GM19043 (cell line): ENCODE measurements around the gene SCMH1.

ENCODE experiments used
- ATAC-seq: cut with Tn5 transposase; IDR thresholded peaks from one replicate; pipeline ENCODE4 v1.9.1; 2021; ENCODE audit warnings: low read depth; ENCODE audit not compliant: unreplicated experiment

SCMH1 gene

GRCh38 chr1:41241749-41242341 lies at the start of gene SCMH1:
TSS of gene SCMH1 (minus strand) at chr1:41242306. CDS start at chr1:41186133, 56,173 bp downstream.
- peak; percentile 30 for ATAC-seq

DNA sequence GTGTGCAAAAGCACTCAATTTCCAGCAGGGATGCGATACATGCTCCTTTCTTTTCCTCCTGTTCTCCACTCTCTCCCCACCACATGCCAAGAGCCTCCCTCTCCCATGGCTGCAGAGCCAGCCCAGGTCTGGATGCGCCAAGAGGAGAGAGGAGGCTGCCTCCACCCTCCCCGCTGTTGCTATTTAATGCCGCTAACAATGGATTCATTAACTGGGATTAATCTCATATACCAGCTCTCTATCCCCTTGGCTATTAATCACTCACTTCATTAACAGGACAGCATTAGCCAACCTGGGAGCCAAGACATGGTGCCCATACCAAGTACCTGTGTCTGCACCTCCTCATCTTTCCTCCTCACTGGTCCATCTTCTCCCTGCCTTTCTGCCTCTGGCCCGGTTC lies 49.1 kb upstream of the SCMH1 start:
- no peak for ATAC-seq

DNA sequence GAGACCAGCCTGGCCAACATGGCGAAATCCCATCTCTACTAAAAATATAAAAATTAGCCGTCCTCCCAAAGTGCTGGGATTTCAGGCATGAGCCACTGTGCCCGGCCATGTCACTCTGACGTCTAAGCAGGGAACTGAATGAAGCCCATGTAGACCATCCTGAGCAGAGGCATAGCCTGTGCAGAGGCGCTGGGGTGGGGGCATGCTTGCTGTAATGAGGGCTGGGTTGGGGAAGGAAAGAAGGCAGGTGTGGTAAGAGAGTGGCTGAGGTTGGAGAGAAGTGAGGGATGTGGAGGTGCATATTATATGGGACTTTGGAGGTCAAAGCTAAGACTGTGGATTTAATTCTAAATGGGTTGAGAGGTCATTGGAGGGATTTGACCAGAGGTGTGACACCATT lies 47.1 kb upstream of the SCMH1 start:
- ATAC-seq: no peak

GRCh38 chr1:41286992-41287391 lies 44.9 kb upstream of the SCMH1 start:
- no peak for ATAC-seq

DNA sequence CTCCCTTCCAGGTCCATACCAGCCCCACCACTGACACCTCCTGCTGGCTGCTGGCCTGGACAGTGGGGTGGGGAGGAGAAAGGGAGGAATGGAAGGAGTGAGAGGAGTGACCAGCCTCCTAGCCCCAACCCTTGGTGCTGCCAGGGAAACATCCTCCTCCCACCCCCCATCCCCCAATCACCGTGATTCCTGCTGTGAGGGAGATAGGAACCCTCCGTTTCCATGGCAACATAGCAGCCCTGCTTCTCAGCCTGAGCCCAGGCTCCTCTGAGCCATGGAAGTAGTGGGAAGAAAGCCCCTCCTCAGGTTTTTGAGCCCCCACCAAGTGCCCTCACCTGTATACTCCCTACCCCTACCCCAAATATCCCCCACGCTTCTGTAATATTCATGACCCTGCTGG lies 44.4 kb upstream of the SCMH1 start:
- no peak for ATAC-seq

GRCh38 chr1:41285818-41286217 lies 43.7 kb upstream of the SCMH1 start:
- no peak for ATAC-seq

DNA sequence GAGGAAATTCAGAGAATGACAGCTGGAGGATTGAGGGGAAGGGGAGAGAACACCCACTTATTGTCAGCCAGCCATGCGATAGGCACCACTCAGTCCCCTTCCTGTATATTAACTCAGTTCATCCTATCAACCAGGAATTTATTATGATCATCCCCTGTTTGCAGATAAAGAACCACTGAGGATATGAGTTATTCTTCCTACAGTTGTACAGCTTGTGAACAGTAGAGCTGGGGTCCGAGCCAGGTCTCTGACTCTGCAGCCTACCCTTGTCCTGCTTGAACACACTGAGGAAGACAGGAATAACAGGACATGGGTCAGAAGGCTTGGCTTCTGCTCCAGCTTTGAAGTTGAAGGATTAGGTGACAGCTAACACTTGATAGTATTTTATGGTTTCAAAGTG lies 42.0 kb upstream of the SCMH1 start:
- no peak for ATAC-seq

GRCh38 chr1:41282679-41283317 lies 40.7 kb upstream of the SCMH1 start:
- no peak for ATAC-seq

- ATAC-seq: no peak
Observed at GRCh38 chr1:41281334-41281733, 39.2 kb upstream of the SCMH1 start.

DNA sequence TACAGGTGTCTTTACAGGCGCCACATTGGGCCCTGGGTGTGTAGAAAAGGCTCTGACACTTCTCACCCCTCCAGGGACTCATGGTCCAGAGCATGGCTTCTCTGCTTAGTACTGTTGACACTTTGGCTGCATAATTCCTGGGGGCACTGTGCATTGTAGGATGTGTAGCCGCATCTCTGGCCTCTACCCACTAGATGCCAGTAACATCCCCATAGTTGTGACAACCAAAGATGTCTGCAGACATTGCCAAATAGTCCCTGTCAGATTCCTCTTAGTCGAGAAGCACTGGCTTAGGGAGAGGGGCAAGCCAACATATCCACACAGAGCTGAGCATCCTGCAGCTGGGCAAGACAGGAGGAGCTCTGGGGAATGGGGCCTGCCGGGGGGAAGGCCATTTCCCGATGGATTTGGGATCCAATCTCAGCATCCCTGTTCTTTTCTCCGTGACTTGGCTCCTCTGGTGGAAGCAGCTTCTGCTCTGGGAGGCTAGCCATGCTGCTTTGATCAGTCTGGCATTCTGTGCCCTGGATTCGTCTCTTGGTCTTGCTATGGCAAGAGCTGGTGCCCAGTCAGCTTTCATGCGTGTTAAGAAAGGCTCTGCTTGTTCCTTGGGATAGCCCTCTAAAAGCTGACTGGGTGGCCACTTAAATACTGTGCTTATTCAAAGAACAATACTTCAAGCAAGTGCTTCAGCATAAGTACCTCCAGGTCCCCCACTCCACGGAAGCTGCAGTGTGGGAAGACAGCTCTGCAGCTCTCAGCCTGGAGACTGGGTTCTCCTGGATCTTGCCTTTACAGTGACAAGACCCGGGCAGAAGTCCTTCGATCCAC lies 38.3 kb upstream of the SCMH1 start:
- ATAC-seq: no peak

DNA sequence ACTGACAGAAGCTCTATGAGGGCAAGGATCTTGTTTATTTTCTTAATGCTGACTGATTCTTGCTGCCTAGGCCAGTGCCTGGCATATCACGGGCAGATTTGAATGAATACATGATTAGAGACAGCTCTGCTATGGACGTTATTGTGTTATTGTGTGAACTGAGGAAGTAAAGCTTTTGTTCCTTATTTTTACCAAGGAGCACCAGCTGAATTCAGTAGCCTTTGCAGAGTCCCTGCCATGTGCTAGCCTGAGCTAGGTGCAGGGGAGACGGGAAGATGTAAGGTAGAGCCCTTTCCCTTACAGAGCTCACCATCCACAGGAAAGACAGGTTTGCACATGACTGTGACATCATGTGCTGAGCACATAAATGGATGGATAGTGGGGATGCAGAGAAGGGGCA lies 36.0 kb upstream of the SCMH1 start:
- no peak for ATAC-seq

GRCh38 chr1:41277371-41277975 lies 35.4 kb upstream of the SCMH1 start:
- no peak for ATAC-seq

DNA sequence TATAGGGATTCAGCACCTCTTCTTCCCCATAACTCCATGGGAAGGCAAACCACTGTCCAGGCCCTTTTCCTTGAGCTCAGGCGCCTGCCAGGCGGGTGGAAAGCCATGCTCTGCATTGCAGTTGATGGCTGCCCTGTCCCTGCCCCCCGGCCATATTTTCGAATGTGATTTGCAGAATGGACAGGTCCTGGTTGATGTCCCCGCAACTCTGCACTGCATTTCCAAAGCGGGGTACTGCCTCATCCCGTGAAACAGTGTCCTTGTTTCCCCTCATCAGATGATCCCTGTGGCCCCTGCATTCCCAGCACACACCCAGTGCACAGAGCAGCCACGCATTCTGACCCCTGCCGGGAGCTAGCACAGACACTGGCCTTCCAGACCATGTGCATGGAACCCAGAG lies 33.7 kb upstream of the SCMH1 start:
- ATAC-seq: no peak

- ATAC-seq: no peak
Observed at GRCh38 chr1:41274752-41275545, 32.8 kb upstream of the SCMH1 start.

- no peak for ATAC-seq
Observed at GRCh38 chr1:41272601-41273000, 30.5 kb upstream of the SCMH1 start.

GRCh38 chr1:41268154-41268770 lies 26.2 kb upstream of the SCMH1 start:
- ATAC-seq: no peak

- ATAC-seq: no peak
Observed at GRCh38 chr1:41261926-41262618, 20.0 kb upstream of the SCMH1 start.

DNA sequence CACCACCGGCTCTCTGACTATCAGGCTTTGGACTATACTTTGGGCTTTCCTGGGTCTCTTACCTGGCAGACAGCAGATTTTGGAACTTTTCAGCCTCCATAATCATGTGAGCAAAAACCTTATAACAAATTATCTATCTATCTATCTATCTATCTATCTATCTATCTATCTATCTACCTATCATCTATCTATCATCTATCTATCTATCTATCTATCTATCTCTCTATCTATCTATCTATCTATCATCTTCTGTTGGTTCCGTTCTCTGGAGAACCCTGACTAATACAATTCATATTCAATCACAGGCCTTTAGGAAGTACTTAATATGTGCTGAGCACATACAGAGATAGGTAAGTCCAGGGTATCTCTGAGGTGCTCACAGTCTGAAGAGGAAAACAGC lies 18.7 kb upstream of the SCMH1 start:
- ATAC-seq: no peak

DNA sequence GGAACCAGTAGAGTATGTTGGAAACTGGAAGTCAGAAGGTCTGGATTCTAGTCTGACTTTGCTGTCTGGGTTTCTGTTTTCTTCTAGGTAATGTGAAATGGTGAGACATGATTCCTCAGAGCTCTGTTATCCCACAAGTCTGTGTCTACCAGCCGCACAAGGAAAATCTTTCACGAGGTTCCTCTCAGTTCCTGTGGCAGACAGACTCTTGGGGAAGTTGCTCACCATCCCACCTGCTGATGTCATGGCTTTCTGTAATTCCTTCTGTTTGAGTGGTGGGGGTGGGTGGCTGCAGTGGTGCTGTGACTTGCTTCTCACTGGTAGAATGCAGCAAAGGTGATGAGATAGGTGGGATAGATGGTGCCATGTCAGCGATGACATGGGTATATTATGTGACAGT lies 17.1 kb upstream of the SCMH1 start:
- ATAC-seq: no peak

GRCh38 chr1:41255978-41256377 lies 13.9 kb upstream of the SCMH1 start:
- no peak for ATAC-seq
